ENCODE measurements around the gene KCNMA1.
A peak's percentile ranks its signal among the peaks of the same experiment; 100 is the strongest.

The KCNMA1 gene

GRCh38 chr10:76910184-76910962, 727.2 kb downstream of the KCNMA1 start:
- no peak for DNase-seq (ENCODE audit: low read depth)
- TF ChIP-seq CTCF (IDR thresholded peaks at IDR 0.05; ENCODE audit: insufficient read depth, low read depth, low read length, missing control alignments): no peak
- H3K4me3 ChIP-seq (ENCODE audit: low read depth, low read length): no peak overlapping the region

- TF ChIP-seq CTCF (IDR thresholded peaks at IDR 0.05; ENCODE audit: insufficient read depth, low read depth, low read length, missing control alignments): no peak
- DNase-seq (ENCODE audit: low read depth): no peak
- no peak overlapping the region for H3K4me3 ChIP-seq (ENCODE audit: low read depth, low read length)
Observed at GRCh38 chr10:76906256-76906655, 731.4 kb downstream of the KCNMA1 start.

- DNase-seq (ENCODE audit: low read depth): no peak
- TF ChIP-seq CTCF (IDR thresholded peaks at IDR 0.05; ENCODE audit: insufficient read depth, low read depth, low read length, missing control alignments): no peak
- H3K4me3 ChIP-seq (ENCODE audit: low read depth, low read length): no peak overlapping the region
Observed at GRCh38 chr10:76905251-76905650, 732.4 kb downstream of the KCNMA1 start.

GRCh38 chr10:76903387-76903945, 734.1 kb downstream of the KCNMA1 start:
- no peak for TF ChIP-seq CTCF (IDR thresholded peaks at IDR 0.05; ENCODE audit: insufficient read depth, low read depth, low read length, missing control alignments)
- H3K4me3 ChIP-seq (ENCODE audit: low read depth, low read length): no peak overlapping the region
- DNase-seq (ENCODE audit: low read depth): no peak

- no peak overlapping the region for H3K4me3 ChIP-seq (ENCODE audit: low read depth, low read length)
- peak; percentile 25 for TF ChIP-seq CTCF (IDR thresholded peaks at IDR 0.05; ENCODE audit: insufficient read depth, low read depth, low read length, missing control alignments)
- peak; percentile 36 for DNase-seq (ENCODE audit: low read depth)
Observed at GRCh38 chr10:76902949-76903348, 734.7 kb downstream of the KCNMA1 start.

- H3K4me3 ChIP-seq (ENCODE audit: low read depth, low read length): no peak overlapping the region
- DNase-seq (ENCODE audit: low read depth): no peak
Observed at GRCh38 chr10:76901701-76902100, 735.9 kb downstream of the KCNMA1 start.

More at GRCh38 chr10:76901701-76902100, 735.9 kb downstream of the KCNMA1 start:
- no peak for TF ChIP-seq CTCF (IDR thresholded peaks at IDR 0.05; ENCODE audit: insufficient read depth, low read depth, low read length, missing control alignments)

All from GM12865 (cell line).